Upper lobe of right lung (tissue), 1 donor: ENCODE results near the gene GMDS. TPM values are rescaled to one million over a fixed set of nuclear protein-coding genes. Genes with fewer than 3 reads are reported as not detected.

ENCODE experiments used
- ATAC-seq: fragments of 200-7000 bp; cut with Tn5 transposase; one replicate; pipeline ENCODE4 v1.9.1; 2020; ENCODE audit warnings: mild to moderate bottlenecking, moderate library complexity
- DNase-seq: peaks from one replicate; pipeline ENCODE4 v3.0.0-alpha.2; 2020
- H3K27ac ChIP-seq: fragments of 200-600 bp; one replicate; pipeline ENCODE4 v1.8.0; 2022
- H3K27me3 ChIP-seq: fragments of 200-600 bp; one replicate; pipeline ENCODE4 v1.8.0; 2022; ENCODE audit warnings: mild to moderate bottlenecking
- H3K36me3 ChIP-seq: fragments of 200-600 bp; one replicate; pipeline ENCODE4 v1.8.0; 2022
- H3K4me1 ChIP-seq: fragments of 200-600 bp; one replicate; pipeline ENCODE4 v1.8.0; 2022
- H3K4me3 ChIP-seq: fragments of 200-600 bp; one replicate; pipeline ENCODE4 v1.8.0; 2022; ENCODE audit warnings: mild to moderate bottlenecking
- H3K9me3 ChIP-seq: fragments of 200-600 bp; one replicate; pipeline ENCODE4 v1.8.0; 2022
- intact Hi-C: fragments of 100-400 bp; cut with DNase I; formaldehyde crosslinking; loops from one replicate; pipeline ENCODE4 v1.11.0; 2022
- total RNA-seq: library from RNA; stranded (reverse); fragmentation: NEBNext Ultra II Directional; extraction: Animal tissue kit (Norgen Biotek cat#: 25700); gene quantifications from one replicate; pipeline ENCODE4 v1.2.1, GENCODE V29; 2021
- TF ChIP-seq, protein P1 (sequence below): fragments of 200-600 bp; IDR thresholded peaks from one replicate; pipeline ENCODE4 v1.8.0; 2022; ENCODE audit warnings: antibody characterized with exemption
- donor health status: DM: no; HTN: yes; CAD: no; lungs with severe emphysema.

Gene GMDS
- total RNA-seq, 1 donor from 2014 or later: 12.2 TPM

DNA sequence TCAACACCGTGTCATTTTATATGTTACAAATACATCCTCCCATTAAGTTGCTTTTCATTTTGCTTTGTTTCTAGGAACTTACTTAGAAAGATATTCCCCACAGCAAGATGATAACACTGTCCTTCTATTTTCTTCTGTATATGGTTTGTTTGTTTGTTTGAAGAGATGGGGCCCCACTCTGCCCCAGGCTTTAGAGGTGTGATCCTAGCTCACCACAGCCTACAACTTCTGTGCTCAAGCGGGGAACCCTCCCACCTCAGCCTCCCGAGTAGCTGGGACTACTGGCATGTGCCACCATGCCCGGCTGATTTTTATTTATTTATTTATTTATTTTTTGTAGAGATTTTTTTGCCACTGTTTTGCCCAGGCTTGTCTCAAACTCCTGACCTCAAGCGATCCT is 14.2 kb upstream of the GMDS start:
- ATAC-seq (no peak), DNase-seq (no peak)
- no peak overlapping the region for H3K27ac ChIP-seq
- H3K4me3 ChIP-seq: no peak overlapping the region
- no peaks in the 10 kb centered on the region for H3K36me3 ChIP-seq
- H3K27me3 ChIP-seq: no peaks in the 10 kb centered on the region
- no peaks in the 10 kb centered on the region for H3K9me3 ChIP-seq
- intact Hi-C loops: no loop called here
- H3K4me1 ChIP-seq: no peaks in the 10 kb centered on the region
- TF ChIP-seq, protein P1, sequence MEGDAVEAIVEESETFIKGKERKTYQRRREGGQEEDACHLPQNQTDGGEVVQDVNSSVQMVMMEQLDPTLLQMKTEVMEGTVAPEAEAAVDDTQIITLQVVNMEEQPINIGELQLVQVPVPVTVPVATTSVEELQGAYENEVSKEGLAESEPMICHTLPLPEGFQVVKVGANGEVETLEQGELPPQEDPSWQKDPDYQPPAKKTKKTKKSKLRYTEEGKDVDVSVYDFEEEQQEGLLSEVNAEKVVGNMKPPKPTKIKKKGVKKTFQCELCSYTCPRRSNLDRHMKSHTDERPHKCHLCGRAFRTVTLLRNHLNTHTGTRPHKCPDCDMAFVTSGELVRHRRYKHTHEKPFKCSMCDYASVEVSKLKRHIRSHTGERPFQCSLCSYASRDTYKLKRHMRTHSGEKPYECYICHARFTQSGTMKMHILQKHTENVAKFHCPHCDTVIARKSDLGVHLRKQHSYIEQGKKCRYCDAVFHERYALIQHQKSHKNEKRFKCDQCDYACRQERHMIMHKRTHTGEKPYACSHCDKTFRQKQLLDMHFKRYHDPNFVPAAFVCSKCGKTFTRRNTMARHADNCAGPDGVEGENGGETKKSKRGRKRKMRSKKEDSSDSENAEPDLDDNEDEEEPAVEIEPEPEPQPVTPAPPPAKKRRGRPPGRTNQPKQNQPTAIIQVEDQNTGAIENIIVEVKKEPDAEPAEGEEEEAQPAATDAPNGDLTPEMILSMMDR: no peak

DNA sequence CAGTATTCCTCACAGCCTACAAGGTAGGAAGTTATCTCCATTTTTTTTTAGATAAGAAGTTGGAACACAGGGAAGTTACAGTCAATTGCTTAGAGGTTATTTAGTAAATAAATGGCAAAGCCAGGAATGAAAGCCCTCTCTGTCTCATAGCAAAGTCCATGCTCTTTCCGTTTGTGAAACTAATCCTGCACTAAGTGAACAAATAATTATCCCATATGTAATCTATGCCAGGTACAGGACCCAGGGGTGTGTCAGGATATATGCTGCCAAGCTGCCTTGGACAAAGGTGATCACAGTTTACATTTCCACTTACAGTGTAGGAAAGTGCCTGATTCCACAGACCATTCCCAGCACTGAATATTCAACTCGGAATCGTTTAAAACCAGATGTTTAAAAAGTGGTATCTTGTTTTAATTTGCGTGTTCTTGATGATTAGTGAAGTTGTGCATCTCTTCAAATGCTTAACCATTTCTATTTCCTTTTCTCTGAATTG is 13.6 kb upstream of the GMDS start:
- Histone ChIP-seq H3K9me3 (no peaks in the 10 kb centered on the region), H3K4me3 (no peak overlapping the region), H3K27ac (no peak overlapping the region), H3K4me1 (no peaks in the 10 kb centered on the region), H3K36me3 (no peaks in the 10 kb centered on the region), H3K27me3 (no peaks in the 10 kb centered on the region)
- intact Hi-C loops: no loop called here
- ATAC-seq (no peak), DNase-seq (no peak)
- TF ChIP-seq, protein P1: no peak

DNA sequence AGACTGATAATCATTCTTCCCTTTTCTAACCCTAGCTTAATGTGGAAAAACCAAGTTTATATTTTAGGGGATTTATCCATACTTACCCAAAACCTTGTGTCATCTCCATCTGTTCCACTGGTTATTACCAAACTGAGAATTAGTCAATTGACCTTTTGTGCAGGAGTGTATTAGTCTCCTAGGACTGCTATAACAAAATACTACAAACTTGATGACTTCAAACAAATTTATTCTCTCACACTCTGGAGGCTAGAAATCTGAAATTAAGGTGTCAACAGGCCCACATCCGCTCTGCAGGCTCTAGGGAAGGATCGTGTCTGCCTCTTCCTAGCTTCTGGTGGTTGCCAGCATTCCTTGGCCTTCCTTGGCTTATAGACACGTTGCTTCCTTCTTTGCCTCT is 12.7 kb upstream of the GMDS start:
- Histone ChIP-seq H3K4me1 (no peaks in the 10 kb centered on the region), H3K27ac (no peak overlapping the region), H3K36me3 (no peaks in the 10 kb centered on the region), H3K9me3 (no peaks in the 10 kb centered on the region), H3K4me3 (no peak overlapping the region), H3K27me3 (no peaks in the 10 kb centered on the region)
- TF ChIP-seq, protein P1: no peak
- no peak for DNase-seq
- no peak for ATAC-seq
- intact Hi-C loops: no loop called here

DNA sequence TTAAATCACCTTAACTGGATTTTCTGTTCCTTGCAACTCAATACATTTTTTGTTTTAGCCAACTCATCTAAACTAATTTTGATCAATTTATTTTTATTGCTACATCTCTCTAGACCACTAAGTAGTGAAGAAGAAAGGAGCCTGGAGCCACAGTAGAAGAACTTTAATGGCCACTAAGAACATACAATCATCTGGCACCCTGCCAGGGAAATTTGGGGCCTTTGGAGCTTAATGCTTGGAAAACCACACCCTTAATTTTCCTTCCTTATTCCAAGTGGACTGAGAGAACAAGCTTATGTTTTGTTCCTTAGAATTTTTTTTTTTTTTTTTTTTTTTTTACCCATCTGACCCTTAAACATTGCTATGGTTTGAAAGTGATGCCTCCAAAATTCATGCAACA is 12.0 kb upstream of the GMDS start:
- Histone ChIP-seq H3K4me1 (no peaks in the 10 kb centered on the region), H3K27ac (no peak overlapping the region), H3K9me3 (no peaks in the 10 kb centered on the region), H3K27me3 (no peaks in the 10 kb centered on the region), H3K4me3 (no peak overlapping the region), H3K36me3 (no peaks in the 10 kb centered on the region)
- DNase-seq (no peak), ATAC-seq (no peak)
- intact Hi-C loops: no loop called here
- TF ChIP-seq, protein P1: no peak

DNA sequence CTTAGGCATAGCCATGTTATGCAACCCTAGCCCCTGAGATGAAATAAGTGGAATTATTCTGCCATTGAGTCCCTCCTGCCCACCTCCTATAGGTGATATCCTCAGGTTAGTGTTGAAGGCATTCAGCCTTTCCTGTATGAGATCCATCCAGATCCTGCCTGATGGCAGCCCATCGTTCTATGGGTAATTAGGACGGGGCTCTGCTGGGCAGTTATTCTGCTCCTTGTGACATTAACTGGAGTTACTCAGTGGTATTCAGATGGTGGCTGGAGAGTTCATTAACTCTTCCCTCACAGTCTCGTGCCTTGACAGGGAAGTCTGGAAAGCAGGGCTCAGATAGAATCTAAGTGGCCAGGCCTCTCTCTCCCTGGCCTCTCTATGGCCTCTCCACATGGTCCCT is 9.3 kb upstream of the GMDS start:
- Histone ChIP-seq H3K36me3 (no peaks in the 10 kb centered on the region), H3K27ac (no peak overlapping the region), H3K4me3 (no peak overlapping the region), H3K4me1 (no peaks in the 10 kb centered on the region), H3K9me3 (no peaks in the 10 kb centered on the region), H3K27me3 (no peaks in the 10 kb centered on the region)
- intact Hi-C loops: no loop called here
- TF ChIP-seq, protein P1: no peak
- DNase-seq (no peak), ATAC-seq (no peak)

DNA sequence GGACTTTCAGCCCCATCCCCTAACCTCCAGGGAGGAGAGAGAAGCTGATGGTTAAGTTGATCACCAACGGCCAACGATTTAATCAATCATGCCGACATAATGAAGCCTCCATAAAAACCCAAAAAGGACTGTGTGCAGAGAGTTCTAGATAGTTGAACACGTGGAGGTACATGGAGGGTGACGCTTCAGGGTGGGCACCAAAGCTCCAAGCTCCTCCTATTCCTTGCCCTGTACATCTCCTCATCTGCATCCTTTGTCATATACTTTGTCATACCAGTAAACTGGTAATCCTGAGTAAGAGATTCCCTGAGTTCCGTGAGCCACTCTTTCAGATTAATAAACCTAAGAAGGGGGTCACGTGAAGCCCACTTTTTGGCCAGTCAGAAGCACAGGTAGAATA is 3.7 kb upstream of the GMDS start:
- TF ChIP-seq, protein P1: no peak
- H3K27me3 ChIP-seq: no peaks in the 10 kb centered on the region
- no peak overlapping the region for H3K27ac ChIP-seq
- DNase-seq (no peak), ATAC-seq (no peak)
- H3K36me3 ChIP-seq: no peaks in the 10 kb centered on the region
- H3K9me3 ChIP-seq: no peaks in the 10 kb centered on the region
- peaks cover 15% of the 10 kb centered on the region for H3K4me1 ChIP-seq
- H3K4me3 ChIP-seq: no peak overlapping the region
- intact Hi-C loops: no loop called here
